ENCODE data around the gene RNF11.

DNA sequence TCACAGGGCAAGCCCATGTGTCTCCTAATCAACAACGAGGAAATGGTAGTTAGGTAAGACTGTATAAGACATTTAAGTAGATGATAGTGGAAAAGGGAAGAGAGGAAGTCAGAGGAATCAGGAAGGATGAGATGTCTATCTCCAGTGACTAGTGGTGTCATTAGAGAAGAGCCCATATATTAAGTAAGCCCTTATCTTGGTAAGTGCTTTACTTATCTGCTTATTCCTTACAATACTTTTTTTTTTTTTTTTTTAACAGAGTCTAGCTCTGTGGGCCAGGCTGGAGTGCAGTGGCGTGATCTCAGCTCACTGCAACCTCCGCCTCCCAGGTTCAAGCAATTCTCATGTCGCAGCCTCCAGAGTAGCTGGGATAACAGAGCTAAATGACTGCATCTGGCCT lies 29.5 kb downstream of the RNF11 start:
- TF ChIP-seq POLR2AphosphoS5 (IDR thresholded peaks at IDR 0.05; ENCODE audit: borderline replicate concordance, low read depth, low read length) = no peak
- TF ChIP-seq EZH2 (IDR thresholded peaks at IDR 0.05) = no peak
- TF ChIP-seq FOXP2 (optimal IDR thresholded peaks at IDR 0.05; ENCODE audit: control extremely low read depth, extremely low read length, insufficient read depth) = no peak

Measured in SK-N-MC (cell line).